ENCODE data around the gene AJM1.
"Not testable (repeated sequence)": the region's sequence is repeated elsewhere in the genome, so short reads cannot be mapped to it uniquely, and the experiment has no call there.

AJM1 gene

GRCh38 chr9:136868644-136869043, 26.4 kb downstream of the AJM1 start:
- no peak for TF ChIP-seq CTCF (IDR thresholded peaks at IDR 0.05; ENCODE audit: insufficient read depth, missing control alignments)
- FAIRE-seq: no peak
- DNase-seq (ENCODE audit: insufficient read length, low spot score): no peak

DNA sequence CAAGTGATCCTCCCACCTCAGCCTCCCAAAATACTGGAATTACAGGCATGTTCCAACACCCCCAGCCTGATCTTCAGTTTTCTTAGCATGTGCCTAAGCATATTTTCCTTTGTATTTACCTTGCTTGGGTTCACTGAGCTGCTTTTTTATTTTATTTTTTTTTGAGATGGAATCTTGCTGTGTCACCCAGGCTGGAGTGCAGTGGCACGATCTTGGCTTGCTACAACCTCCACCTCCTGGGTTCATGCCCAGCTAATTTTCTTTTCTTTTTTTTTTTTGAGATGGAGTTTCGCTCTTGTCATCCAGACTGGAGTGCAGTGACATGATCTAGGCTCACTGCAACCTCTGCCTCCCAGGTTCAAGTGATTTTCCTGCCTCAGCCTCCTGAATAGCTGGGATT, 27.3 kb downstream of the AJM1 start:
- FAIRE-seq: not testable (repeated sequence)

DNA sequence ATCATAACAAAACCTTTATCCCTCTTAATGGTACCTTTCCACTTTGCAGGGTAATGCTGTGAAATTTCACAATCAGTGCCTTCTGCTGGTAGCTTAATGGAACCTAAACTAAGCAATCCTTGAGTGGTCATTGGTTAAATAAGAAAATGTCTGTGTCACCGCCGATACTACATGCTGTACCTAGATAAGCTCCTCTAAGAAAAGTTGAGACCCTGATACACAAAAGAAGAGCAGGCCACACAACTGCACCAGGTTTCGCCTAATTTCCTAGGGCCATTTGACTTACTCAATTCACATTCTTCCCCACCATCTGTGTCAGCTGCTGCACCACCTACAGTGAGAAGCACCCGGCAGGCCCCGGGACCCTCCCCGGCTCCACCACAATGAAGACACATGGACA, 32.9 kb downstream of the AJM1 start:
- no peak for TF ChIP-seq CTCF (IDR thresholded peaks at IDR 0.05; ENCODE audit: insufficient read depth, missing control alignments)
- DNase-seq (ENCODE audit: insufficient read length, low spot score): no peak
- FAIRE-seq: no peak

More for the DNA sequence above, 27.3 kb downstream of the AJM1 start:
- DNase-seq (ENCODE audit: insufficient read length, low spot score): not testable (repeated sequence)

DNA sequence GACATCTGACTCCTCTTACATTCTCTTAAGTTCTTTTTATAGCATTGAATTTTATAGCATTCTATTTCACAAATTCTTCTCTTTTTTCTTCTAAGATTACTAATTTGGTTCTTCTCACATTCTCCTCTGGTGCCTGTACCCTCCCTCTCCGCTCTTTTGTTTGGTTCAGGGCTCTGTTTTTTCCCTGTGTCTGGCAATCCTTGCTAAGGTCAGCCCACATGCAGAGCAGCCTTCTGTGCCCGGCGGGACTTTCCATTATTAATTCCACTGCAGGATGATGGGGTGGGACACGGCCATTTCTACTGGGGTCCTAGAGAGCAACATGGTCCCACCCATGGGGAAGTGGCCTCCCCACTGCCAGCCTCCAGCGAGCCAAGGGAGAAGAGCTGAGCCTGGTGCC, 34.2 kb downstream of the AJM1 start:
- DNase-seq (ENCODE audit: insufficient read length, low spot score) (no peak), FAIRE-seq (no peak)
- no peak for TF ChIP-seq CTCF (IDR thresholded peaks at IDR 0.05; ENCODE audit: insufficient read depth, missing control alignments)

DNA sequence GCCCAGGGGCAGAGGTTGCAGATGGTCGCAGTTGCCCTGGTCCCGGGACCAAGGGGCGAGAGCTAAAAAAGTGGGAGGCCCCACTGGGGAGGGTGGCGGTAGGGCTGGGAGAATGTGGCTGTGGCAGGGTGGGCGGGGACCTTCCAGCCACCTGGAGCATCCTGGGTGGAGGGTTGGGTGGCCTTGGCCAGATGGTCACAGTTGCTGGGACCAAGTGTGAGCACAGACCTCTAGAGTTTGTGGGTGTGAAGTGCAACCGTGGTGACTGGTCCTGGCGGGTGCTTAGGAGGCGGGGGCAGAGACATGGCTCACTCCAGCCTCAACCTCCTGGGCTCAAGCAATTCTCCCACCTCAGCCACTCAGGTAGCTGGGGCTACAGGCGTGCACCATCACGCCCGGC, 38.4 kb downstream of the AJM1 start:
- no peak for FAIRE-seq
- DNase-seq (ENCODE audit: insufficient read length, low spot score): no peak
- no peak for TF ChIP-seq CTCF (IDR thresholded peaks at IDR 0.05; ENCODE audit: insufficient read depth, missing control alignments)

DNA sequence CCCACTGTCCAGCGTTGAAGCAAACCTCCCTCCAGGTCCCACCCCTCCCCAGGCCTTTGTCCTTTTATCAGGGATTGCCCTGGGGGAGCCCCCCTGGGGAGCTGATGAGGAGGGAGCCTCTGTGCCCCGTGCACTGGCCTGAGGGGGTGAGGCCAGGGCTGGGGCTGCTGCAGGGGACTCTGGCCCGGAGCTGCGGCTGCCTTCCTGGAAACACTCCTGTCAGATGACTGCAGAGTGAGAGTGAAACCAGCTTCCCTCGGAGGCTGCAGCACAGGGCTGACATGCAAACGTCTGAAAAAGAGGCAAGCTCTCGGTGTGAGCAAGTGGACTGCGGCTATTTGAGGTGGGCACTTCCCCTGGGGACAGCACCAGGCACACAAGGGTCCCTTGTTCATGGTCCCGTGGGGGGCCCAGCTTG, 39.4 kb downstream of the AJM1 start:
- TF ChIP-seq CTCF (IDR thresholded peaks at IDR 0.05; ENCODE audit: insufficient read depth, missing control alignments): no peak
- DNase-seq (ENCODE audit: insufficient read length, low spot score) (no peak), FAIRE-seq (no peak)

DNA sequence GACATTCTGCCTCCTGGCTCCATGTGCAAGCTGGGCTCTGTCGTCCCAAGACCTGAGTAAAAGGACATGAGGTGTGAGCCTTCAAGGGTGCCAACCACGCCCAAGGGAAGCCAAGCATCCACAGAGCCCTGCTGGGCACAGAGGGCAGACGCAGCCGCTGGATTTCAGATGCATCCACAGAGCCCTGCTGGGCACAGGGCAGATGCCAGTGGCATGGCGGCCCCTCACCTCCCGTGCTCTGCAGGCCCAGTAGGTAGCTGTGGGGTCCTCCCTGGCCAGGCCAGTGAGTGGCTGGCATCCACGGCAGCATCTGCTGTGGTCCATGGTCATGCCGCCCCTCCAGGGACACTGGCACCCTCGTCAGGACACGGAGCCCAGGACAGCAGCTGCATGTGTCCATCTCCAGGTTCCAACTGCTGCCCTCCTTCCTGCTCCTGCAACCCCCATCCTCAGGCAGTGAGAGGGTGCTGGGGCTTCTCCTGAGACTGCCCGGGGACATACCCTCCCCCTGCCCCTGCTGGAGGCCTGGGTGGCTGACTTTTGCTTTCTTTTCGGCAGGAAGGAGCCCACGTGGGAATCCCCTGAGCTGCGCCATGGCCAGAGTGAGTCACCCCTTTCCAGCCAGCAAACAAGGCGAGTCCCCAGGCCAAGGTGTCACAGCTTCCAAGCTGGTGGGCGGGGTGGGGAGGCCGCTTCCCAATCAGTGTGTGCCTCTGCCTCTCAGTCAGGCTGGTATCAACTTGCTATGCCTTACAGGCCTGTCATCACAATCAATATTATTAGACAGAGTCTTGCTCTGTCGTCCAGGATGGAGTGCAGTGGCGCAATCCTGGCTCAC, 40.0 kb downstream of the AJM1 start:
- FAIRE-seq (no peak), DNase-seq (ENCODE audit: insufficient read length, low spot score) (no peak)
- TF ChIP-seq CTCF (IDR thresholded peaks at IDR 0.05; ENCODE audit: insufficient read depth, missing control alignments): no peak

DNA sequence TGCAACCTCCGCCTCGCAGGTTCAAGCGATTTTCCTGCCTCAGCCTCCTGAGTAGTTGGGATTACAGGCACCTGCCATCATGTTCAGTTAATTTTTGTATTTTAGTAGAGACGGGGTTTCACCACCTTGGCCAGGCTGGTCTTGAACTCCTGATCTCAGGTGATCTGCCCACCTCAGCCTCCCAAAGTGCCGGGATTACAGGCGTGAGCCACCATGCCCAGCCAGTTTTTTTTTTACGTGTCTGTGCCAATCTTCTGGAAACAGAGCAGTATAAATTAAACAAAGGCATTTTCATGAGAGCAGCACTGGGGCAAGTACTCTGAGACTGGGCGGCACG, 40.6 kb downstream of the AJM1 start:
- FAIRE-seq; DNase-seq (ENCODE audit: insufficient read length, low spot score): not testable (repeated sequence)

- FAIRE-seq; DNase-seq (ENCODE audit: insufficient read length, low spot score): not testable (repeated sequence)
These were observed 41.4 kb downstream of the AJM1 start for GRCh38 chr9:136883670-136884069.

Measured in D721Med (cell line).